NB4 (cell line): ENCODE results near the gene CYP2A6.

Experiments used
- POLR2A ChIP-seq: IDR thresholded peaks from 2 replicates; pipeline ENCODE4 v1.6.1; 2011; ENCODE audit warnings: mild to moderate bottlenecking; ENCODE audit not compliant: insufficient read length; ENCODE audit errors: extremely low read depth
- TF ChIP-seq, protein P1 (sequence below): IDR thresholded peaks from one replicate; pipeline ENCODE4 v1.5.1; 2012; ENCODE audit warnings: low read depth, low read length

DNA sequence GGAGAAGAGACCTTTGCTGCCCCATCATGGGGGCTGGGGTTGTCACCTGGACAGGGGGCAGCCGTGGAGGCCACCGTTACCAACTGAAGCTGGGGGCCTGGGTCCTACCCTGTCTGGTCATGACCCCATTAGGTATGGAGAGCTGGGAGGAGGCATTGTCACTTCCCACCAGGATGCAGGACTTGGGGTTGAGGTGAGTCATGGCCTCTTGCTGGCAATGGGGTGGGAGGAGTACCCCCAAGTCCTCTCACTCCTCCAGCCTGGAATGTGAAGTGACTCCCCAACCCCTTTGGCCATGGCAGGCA, 42.3 kb downstream of the CYP2A6 start:
- TF ChIP-seq, protein P1, sequence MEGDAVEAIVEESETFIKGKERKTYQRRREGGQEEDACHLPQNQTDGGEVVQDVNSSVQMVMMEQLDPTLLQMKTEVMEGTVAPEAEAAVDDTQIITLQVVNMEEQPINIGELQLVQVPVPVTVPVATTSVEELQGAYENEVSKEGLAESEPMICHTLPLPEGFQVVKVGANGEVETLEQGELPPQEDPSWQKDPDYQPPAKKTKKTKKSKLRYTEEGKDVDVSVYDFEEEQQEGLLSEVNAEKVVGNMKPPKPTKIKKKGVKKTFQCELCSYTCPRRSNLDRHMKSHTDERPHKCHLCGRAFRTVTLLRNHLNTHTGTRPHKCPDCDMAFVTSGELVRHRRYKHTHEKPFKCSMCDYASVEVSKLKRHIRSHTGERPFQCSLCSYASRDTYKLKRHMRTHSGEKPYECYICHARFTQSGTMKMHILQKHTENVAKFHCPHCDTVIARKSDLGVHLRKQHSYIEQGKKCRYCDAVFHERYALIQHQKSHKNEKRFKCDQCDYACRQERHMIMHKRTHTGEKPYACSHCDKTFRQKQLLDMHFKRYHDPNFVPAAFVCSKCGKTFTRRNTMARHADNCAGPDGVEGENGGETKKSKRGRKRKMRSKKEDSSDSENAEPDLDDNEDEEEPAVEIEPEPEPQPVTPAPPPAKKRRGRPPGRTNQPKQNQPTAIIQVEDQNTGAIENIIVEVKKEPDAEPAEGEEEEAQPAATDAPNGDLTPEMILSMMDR = no peak
- no peak for TF ChIP-seq POLR2A
